Esophagus squamous epithelium (tissue), 4 donors: ENCODE results near the gene NLRP5.

Experiments used
- CTCF ChIP-seq, 6 experiments: fragments of 450-650 bp in 4 of 6; fragments of 200-600 bp in 2 of 6; sonication (generic) in 2 of 6; IDR thresholded peaks; one replicate each; pipeline ENCODE4 v1.5.1; 2016 to 2019; ENCODE audit warnings: antibody characterized with exemption in 6 of 6, mild to moderate bottlenecking in 4 of 6, moderate library complexity in 4 of 6
- POLR2A ChIP-seq, 4 donors: fragments of 450-650 bp; IDR thresholded peaks; one replicate each; pipeline ENCODE4 v1.6.1; 2017; ENCODE audit warnings: antibody characterized with exemption in 4 of 4, mild to moderate bottlenecking in 4 of 4, moderate library complexity in 3 of 4

- TF ChIP-seq POLR2A (IDR thresholded peaks at IDR 0.05) (no peak), CTCF (IDR thresholded peaks at IDR 0.05) (no peak)
Measured at GRCh38 chr19:56089344-56089743, 102.8 kb downstream of the NLRP5 start.
